Activated CD4-positive, CD25-positive, alpha-beta regulatory T cell treated with anti-CD3 and anti-CD28 coated beads, Interleukin-2, amount 50 U/mL, for 24 hours (primary cell): ENCODE data around the gene AGPS.
"Not testable (repeated sequence)": the region's sequence is repeated elsewhere in the genome, so short reads cannot be mapped to it uniquely, and the experiment has no call there.

Experiments used
- ATAC-seq, 2 donors: fragments of 150-1000 bp; cut with Tn5 transposase; one replicate each; pipeline ENCODE4 v1.10.0; 2021; ENCODE audit warnings: mild to moderate bottlenecking in 1 of 2, moderate library complexity in 1 of 2

Gene AGPS

GRCh38 chr2:177391822-177392372 is 676 bp upstream of the AGPS start:
- ATAC-seq, result no peak

GRCh38 chr2:177393203-177393755 is 706 bp downstream of the AGPS start:
- no peak for ATAC-seq

GRCh38 chr2:177393824-177394593 is 1.4 kb downstream of the AGPS start:
- no peak for ATAC-seq

DNA sequence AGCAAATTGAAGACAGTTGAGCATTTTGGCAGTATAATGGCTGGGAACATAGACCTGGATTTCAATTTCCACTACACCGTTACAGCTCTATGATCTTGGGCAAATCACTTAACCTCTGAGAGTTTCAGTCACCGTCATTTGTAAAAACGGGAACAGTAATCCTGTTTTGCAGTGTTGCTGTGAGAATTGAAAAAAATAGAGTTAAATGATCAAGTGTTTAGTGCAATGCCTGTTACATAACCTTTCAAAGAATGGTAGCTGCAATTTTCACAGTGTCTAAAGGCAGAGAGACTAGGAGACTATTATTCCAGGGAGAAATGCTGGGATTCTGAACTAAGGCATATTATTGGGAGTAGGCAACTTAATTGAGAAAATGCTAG is 2.0 kb downstream of the AGPS start:
- no peak for ATAC-seq

DNA sequence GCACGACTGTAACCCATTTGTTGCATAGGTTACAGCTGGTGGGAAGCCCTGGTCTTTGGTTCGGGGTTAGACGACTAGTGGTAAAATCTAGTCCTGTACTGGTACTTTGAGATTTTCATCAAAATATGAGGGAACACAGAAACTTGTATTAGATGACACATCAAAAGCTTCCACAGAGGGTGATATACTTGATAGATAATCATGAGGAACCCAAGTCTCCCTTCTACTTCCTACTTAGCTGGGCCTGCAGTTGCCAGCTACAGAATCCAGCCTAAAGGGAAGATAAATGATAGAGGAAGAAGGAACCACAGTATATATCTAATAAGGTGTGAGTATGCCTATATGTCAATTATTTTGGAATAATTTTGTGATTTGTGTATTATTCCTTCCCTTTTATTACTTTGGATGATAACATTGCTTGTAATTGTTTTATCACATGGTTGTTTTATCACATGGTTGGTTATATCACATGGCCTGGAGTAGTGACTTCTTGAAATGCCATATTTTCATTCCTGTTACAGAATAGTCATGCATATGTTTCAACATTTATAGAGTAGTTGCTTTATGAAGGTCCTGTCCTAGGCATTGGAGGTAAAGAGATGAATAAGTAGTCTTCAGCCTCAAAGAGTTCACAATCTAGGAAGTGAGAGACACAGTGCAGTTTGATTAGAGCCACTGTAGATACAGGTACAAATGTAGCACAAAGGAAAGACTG is 2.9 kb downstream of the AGPS start:
- no peak for ATAC-seq

GRCh38 chr2:177396703-177397460 is 4.3 kb downstream of the AGPS start:
- no peak for ATAC-seq

GRCh38 chr2:177397481-177398289 is 5.1 kb downstream of the AGPS start:
- ATAC-seq, result no peak

DNA sequence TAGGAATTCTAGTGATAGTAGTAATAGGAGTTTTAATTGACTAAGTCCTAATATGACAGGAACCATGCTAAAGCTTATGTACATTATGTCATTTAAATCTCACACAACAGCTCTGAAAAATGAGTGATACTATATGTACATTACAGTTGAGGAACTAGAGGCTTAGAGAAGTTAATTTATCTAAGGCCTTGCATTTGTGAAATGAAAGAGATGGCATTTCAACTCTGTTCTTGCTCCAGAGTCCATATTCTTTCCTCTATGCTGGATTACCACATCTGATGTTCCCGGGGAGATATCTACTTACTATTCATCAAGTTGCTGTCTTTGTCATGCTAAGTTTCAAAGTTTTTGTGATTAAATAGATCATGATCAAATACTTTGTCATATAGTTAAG is 5.7 kb downstream of the AGPS start:
- ATAC-seq, result no peak

DNA sequence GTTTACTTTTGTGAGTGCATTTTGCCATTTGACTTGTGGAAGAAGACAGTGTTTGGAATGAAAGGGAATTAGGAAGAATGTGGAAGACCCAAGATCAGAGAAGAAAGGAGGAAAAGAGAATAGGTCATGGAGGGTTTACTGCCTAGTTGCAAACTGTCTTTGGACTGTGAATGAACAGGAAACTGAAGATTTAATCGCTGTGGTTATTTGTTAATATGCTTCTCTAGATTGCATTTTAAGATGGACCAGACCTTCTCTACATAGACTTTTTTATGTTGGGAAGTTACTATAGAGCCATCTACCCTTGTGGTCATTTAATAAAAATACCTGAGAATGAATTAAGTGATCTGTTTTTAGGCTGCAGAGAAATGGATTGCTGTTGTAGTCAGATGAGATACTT is 6.2 kb downstream of the AGPS start:
- no peak for ATAC-seq

GRCh38 chr2:177399376-177399775 is 6.8 kb downstream of the AGPS start:
- no peak for ATAC-seq

DNA sequence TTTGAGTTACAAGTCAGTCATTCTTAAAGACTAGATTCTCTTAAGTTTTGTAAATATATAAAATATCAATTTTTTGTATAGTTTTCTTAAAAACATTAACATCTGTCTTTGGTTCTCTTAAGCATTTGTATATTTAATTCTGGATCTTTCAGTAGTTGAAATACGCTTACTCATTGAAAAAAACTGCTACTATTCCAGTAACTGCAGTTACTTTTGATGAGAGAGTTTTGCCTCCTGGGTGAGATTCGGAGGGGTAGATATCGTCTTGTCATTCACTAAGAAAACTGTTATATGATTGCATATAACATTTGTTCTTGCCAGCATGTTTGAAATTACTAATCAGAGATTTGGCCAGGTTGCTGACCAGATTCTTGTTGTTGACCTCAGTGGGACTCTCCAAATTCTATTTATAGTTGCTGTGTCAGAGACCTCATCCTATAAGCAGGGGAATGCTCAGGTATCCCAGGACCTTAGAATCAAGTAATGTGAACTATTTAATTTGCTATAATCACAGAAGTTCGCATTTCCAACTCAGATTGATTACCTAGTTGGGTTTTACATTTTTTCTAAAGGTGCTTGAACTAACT is 7.9 kb downstream of the AGPS start:
- no peak for ATAC-seq

- no peak for ATAC-seq
Observed at GRCh38 chr2:177402096-177402495, 9.5 kb downstream of the AGPS start.

- no peak for ATAC-seq
Observed at GRCh38 chr2:177403838-177404237, 11.3 kb downstream of the AGPS start.

- no peak for ATAC-seq
Observed at GRCh38 chr2:177404243-177404642, 11.7 kb downstream of the AGPS start.

- no peak for ATAC-seq
Observed at GRCh38 chr2:177405029-177405692, 12.6 kb downstream of the AGPS start.

- ATAC-seq, result no peak
Observed at GRCh38 chr2:177406182-177406581, 13.6 kb downstream of the AGPS start.

DNA sequence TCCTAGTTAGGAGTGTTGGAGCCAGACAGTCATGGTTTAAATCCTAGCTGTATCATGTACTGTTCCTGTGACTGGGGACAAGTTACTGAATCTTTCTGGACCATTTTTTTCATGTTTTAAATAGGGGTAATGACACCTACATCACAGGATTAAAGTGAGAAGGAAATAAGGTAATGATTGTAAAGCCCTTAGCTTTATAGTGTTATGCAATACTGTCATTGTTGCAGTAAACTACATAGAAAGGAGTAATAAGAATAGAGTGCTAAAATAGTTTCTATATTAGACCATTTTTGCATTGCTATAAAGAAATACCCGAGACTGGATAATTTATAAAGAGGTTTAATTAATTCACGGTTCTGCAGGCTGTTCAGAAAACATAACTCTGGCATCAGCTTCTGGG is 14.5 kb downstream of the AGPS start:
- no peak for ATAC-seq

DNA sequence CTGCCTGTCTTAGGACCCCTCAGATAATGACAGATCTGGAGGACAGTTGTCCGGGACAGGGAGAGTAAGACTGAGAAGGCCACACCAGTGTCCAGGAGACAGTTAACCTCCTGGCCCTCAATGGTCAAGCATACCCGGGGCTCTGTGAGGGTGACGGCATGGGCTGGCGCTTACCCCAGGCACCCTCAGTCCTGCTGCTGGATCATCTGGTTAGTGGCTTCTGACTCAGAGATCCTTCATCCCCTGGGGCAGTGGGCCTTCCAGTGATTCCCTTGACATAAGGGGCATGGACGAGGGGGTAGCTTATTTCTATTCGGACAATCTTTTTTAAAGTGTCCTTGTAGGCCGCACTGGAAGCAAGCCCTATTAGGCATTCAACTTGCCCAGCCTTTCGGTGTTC is 18.1 kb downstream of the AGPS start:
- ATAC-seq, result not testable (repeated sequence)

- ATAC-seq, result peak; percentile 81 to 92
Observed at GRCh38 chr2:177413703-177414102, 21.1 kb downstream of the AGPS start.

DNA sequence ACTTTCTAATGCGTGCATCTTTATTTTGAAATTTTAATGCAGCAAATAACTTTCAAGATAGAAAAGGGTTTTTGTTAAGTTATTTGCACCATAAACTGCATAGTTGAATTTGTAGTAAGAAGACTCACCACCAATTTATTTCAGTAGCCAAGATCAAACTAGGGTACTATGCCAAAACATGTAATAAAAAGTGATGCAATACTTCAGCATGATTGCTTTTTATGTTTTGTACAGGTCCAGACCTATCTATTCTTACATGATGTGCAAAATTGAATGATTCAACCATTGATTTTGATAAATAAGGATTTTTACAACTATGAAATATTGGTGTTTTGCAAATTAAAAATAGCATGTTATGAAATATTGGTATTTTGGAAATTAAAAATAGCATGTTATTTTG is 26.7 kb downstream of the AGPS start:
- peak in 1 of 2 donors; percentile 38 for ATAC-seq

GRCh38 chr2:177422271-177422670 is 29.7 kb downstream of the AGPS start:
- no peak for ATAC-seq
